ENCODE measurements around the gene ZCWPW1.
A peak's percentile ranks its signal among the peaks of the same experiment; 100 is the strongest.
"Not testable (repeated sequence)": the region's sequence is repeated elsewhere in the genome, so short reads cannot be mapped to it uniquely, and the experiment has no call there.

The ZCWPW1 gene

GRCh38 chr7:100372256-100372655 is 56.2 kb downstream of the ZCWPW1 start:
- peak; percentile 45 for DNase-seq (ENCODE audit: low spot score)

DNA sequence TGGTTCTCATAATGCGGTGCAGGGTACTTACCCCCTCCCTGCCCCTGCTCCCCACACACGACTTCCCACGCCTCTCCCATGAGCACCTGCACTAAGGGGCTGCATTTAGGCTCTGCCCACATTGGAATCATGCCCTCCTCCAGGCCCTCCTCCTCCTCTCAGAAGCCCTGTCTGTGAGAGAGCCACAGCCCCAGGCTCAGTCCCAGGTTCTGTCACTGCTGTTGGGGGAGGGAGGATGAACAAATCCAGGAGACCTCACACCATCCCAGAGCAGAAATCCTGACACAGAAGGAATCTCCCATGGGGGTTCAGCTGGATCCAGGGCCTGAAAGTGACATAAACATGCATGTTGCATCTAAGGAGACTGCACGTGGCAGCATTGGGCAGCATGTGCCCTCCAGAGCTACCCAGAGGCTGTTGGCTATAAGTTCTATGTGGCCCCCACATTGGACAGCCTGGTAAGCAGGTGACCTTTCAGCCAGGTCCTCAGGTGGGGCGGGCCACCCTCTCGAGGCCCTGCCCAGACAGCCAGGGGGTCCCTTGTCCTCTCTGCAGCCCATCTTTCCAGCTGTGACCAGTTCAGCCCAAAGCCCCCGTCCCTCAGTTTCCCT is 56.8 kb downstream of the ZCWPW1 start:
- DNase-seq (ENCODE audit: low spot score), result no peak

DNA sequence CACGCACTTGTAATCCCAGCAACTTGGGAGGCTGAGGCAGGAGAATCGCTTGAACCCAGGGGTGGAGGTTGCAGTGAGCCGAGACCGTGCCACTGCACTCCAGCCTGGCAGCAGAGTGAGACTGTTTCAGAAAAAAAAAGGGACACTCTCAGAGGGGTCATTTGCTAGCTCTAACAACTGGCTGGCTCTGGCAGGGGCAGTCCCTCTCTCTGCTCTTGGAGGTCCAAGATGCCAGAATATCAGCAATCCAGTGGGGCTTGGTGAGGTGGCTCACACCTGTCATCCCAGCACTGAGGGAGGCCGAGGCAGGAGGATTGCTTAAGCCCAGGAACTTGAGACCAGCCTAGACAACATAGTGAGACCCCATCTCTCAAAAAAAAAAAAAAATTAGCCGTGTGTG is 57.8 kb downstream of the ZCWPW1 start:
- DNase-seq (ENCODE audit: low spot score), result no peak

- no peak for DNase-seq (ENCODE audit: low spot score)
These were observed 58.2 kb downstream of the ZCWPW1 start for GRCh38 chr7:100370303-100370702.

DNA sequence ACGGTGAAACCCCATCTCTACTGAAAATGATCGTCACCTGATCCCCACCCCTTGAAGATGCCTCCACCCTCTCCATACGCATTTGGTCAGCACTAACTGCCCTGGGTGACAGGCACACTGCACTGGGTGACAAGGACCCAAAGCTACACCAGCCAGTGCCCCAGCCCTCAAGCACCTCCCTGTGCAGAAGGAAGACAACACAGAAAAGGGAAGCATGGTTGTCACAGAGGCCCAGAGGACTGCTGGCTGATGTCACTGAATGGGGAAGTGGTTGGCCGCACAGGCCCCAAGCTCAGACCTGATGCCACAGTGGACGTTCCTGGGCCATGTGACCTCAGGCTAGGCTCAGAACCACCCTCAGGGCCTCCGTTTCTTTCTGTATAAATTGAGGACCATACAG is 59.4 kb downstream of the ZCWPW1 start:
- DNase-seq (ENCODE audit: low spot score), result no peak

- DNase-seq (ENCODE audit: low spot score), result no peak
These were observed 60.6 kb downstream of the ZCWPW1 start for GRCh38 chr7:100367676-100368613.

GRCh38 chr7:100367251-100367620 is 61.3 kb downstream of the ZCWPW1 start:
- no peak for DNase-seq (ENCODE audit: low spot score)

DNA sequence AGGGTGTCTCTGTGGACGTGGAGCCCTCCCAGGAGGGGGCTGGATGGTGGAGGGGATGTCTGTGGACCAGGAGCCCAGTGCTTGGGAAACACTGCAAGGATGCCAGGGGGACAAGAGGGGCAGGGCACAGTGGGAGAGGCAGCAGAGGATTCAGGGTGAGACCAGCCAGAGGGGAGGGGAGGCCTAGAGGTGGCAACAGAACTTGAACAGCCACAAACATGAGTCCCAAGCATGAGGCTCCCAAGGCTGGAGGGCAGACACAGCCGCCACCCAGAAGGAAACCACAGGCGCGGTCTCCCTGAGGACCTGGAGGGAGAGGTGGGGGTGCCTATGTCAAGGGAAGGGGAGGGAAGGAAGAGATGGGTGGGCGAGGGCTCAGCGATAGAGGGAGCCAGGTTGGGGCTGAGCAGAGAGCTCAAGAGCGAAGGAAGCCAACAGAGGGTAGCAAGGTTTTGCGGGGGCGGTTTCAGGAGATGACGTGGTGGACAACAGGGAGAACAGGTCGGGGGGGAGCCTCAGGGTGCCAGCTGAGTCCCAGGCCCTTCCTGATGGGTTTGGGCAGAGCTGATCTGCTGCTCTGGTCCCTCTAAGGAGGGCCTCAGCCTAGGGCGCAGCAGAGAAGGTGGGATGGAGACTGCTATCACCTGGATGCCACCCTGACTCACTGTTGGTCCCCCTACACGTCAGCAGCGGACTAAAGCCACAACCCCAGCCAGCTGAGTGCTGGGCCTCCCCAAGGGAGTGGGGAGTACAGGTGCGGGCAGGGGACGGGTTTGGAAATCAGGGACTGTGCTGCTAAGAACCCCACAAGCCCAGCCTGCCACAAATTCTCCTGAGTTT is 61.9 kb downstream of the ZCWPW1 start:
- DNase-seq (ENCODE audit: low spot score), result no peak

DNA sequence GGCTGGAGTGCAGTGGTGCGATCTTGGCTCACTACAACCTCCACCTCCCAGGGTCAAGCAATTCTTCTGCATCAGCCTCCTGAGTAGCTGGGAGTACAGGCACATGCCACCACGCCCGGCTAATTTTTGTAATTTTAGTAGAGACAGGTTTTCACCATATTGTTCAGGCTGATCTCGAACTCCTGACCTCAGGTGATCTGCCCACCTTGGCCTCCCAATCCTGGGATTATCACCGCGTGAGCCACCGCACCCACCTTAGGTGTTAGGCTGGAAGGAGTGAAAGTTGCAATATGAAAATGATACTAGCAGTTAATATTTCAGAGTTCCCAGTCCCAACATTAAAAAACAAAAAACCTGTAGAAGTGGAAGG is 62.5 kb downstream of the ZCWPW1 start:
- DNase-seq (ENCODE audit: low spot score), result not testable (repeated sequence)

DNA sequence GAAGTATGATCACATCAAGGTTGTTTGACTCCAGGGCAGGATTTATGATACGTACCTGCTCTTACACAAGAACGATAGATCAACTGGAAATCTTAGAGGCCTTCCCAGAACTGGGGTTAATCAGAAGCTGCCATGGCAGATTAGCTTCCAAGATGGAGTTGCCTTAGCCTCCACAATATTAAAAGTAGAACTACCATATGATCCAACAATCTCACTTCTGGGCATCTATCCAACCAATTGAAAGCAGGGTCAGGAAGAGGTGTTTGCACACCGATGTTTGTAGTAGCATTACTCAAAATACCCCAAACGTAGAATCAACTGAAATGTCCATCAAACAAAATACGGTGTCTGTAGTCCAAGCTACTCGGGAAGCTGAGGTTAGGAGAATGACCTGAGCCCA is 64.0 kb downstream of the ZCWPW1 start:
- DNase-seq (ENCODE audit: low spot score), result no peak

- DNase-seq (ENCODE audit: low spot score), result not testable (repeated sequence)
These were observed 64.7 kb downstream of the ZCWPW1 start for GRCh38 chr7:100363797-100364196.

- no peak for DNase-seq (ENCODE audit: low spot score)
These were observed 65.4 kb downstream of the ZCWPW1 start for GRCh38 chr7:100363098-100363497.

- no peak for DNase-seq (ENCODE audit: low spot score)
These were observed 68.2 kb downstream of the ZCWPW1 start for GRCh38 chr7:100360135-100360854.

DNA sequence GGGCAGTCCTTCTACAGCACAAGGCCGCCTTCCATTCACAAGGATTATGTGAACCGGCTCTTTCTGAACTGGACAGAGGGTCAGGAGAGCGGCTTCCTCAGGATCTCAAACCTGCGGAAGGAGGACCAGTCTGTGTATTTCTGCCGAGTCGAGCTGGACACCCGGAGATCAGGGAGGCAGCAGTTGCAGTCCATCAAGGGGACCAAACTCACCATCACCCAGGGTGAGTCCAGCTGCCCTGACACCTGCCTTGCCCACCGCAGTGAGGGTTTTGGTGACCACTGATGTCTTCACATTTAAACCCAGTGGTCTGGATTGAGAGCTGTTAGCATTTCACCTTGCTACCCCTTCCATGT is 69.7 kb downstream of the ZCWPW1 start:
- no peak for DNase-seq (ENCODE audit: low spot score)

- no peak for DNase-seq (ENCODE audit: low spot score)
These were observed 70.3 kb downstream of the ZCWPW1 start, which contains the start of gene PILRB for GRCh38 chr7:100358027-100358856. PILRB (plus strand) TSS chr7:100358117; CDS start chr7:100358303, 186 bp downstream.

- DNase-seq (ENCODE audit: low spot score), result no peak
These were observed 71.4 kb downstream of the ZCWPW1 start for GRCh38 chr7:100357131-100357561.

GRCh38 chr7:100356416-100357068 is 72.0 kb downstream of the ZCWPW1 start:
- DNase-seq (ENCODE audit: low spot score), result no peak

- no peak for DNase-seq (ENCODE audit: low spot score)
These were observed 74.7 kb downstream of the ZCWPW1 start for GRCh38 chr7:100353685-100354330.

DNA sequence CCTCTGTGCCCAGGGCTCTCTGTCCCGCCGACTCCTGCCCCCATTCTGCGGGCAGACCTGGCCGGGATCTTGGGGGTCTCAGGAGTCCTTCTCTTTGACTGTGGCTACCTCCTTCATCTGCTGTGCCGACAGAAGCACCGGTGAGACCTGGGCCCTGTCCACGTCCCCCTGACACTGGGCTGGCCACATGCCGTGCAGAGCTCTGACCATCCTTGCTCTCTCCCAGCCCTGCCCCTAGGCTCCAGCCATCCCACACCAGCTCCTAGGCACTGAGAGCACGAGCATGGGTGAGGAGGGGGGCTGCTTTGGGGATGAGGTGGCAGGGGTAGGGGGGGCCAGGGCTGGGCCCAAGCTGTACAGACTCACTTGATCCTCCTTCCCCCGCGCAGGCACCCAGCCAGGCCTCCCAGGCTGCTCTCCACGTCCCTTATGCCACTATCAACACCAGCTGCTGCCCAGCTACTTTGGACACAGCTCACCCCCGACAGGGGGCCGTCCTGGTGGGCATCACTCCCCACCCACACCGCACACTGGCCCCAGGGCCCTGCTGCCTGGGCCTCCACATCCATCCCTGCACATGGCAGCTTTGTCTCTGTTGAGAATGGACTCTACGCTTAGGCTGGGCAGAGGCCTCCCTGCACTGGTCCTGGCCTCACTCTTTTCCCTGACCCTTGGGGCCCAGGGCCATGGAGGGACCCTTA is 75.4 kb downstream of the ZCWPW1 start:
- no peak for DNase-seq (ENCODE audit: low spot score)

Measured in AG08396 (cell line).